Stimulated activated CD4-positive, alpha-beta T cell treated with anti-CD3 and anti-CD28 coated beads, Interleukin-12 subunit alpha, Interleukin-12 subunit beta, amount 100 ng/mL, for 48 hours (primary cell): ENCODE results near the gene CHST2.

ENCODE experiments used
- DNase-seq, 3 donors: peaks; one replicate each; pipeline ENCODE4 v3.0.0-alpha.2; 2020; ENCODE audit warnings: low read depth in 2 of 3, low spot score in 1 of 3

Gene CHST2

GRCh38 chr3:143128227-143128955 is 8.8 kb downstream of the CHST2 start:
- DNase-seq: no peak

GRCh38 chr3:143132246-143132980 is 12.8 kb downstream of the CHST2 start:
- no peak for DNase-seq

- DNase-seq: no peak
These were observed 14.9 kb downstream of the CHST2 start for GRCh38 chr3:143134471-143134870.

- no peak for DNase-seq
These were observed 15.6 kb downstream of the CHST2 start for GRCh38 chr3:143135150-143135549.

GRCh38 chr3:143137435-143138036 is 18.0 kb downstream of the CHST2 start:
- no peak for DNase-seq

- DNase-seq: no peak
These were observed 19.4 kb downstream of the CHST2 start for GRCh38 chr3:143138953-143139352.

GRCh38 chr3:143139762-143140161 is 20.2 kb downstream of the CHST2 start:
- DNase-seq: no peak

GRCh38 chr3:143140550-143140949 is 21.0 kb downstream of the CHST2 start:
- no peak for DNase-seq

- no peak for DNase-seq
These were observed 22.8 kb downstream of the CHST2 start for GRCh38 chr3:143142354-143142753.

GRCh38 chr3:143145906-143146305 is 26.3 kb downstream of the CHST2 start:
- DNase-seq: no peak

GRCh38 chr3:143146486-143147274 is 27.1 kb downstream of the CHST2 start:
- no peak for DNase-seq

- no peak for DNase-seq
These were observed 28.1 kb downstream of the CHST2 start for GRCh38 chr3:143147707-143148106.

- no peak for DNase-seq
These were observed 30.5 kb downstream of the CHST2 start for GRCh38 chr3:143150071-143150470.

GRCh38 chr3:143151004-143151731 is 31.6 kb downstream of the CHST2 start:
- DNase-seq: no peak

GRCh38 chr3:143152043-143152442 is 32.5 kb downstream of the CHST2 start:
- no peak for DNase-seq

- no peak for DNase-seq
These were observed 36.2 kb downstream of the CHST2 start for GRCh38 chr3:143155756-143156155.

- no peak for DNase-seq
These were observed 38.7 kb downstream of the CHST2 start for GRCh38 chr3:143158014-143158988.

- DNase-seq: no peak
These were observed 40.9 kb downstream of the CHST2 start for GRCh38 chr3:143160437-143160836.

- no peak for DNase-seq
These were observed 44.1 kb downstream of the CHST2 start for GRCh38 chr3:143163562-143164100.
